Progenitor cell of endocrine pancreas (in vitro differentiated cells): ENCODE results near the gene ENTHD1. TPM values are rescaled to one million over a fixed set of nuclear protein-coding genes. Genes with fewer than 3 reads are reported as not detected.
"Not testable (repeated sequence)": the region's sequence is repeated elsewhere in the genome, so short reads cannot be mapped to it uniquely, and the experiment has no call there.

Experiments
- DNase-seq: peaks from one replicate; pipeline ENCODE4 v3.0.0; 2021; ENCODE audit warnings: low spot score; ENCODE audit not compliant: unreplicated experiment
- H3K27ac Mint-ChIP-seq: 2 replicates; pipeline ENCODE4 v1.8.0; 2021; ENCODE audit warnings: mild to moderate bottlenecking, moderate library complexity, mixed read lengths
- H3K27me3 Mint-ChIP-seq: 2 replicates; pipeline ENCODE4 v1.8.0; 2021; ENCODE audit warnings: mixed read lengths
- H3K36me3 Mint-ChIP-seq: 2 replicates; pipeline ENCODE4 v1.8.0; 2022; ENCODE audit warnings: mixed read lengths; ENCODE audit not compliant: insufficient read depth
- H3K4me1 Mint-ChIP-seq: 2 replicates; pipeline ENCODE4 v1.8.0; 2021; ENCODE audit warnings: low read depth, mixed read lengths
- H3K4me3 Mint-ChIP-seq: 2 replicates; pipeline ENCODE4 v1.8.0; 2021; ENCODE audit warnings: low read depth, mild to moderate bottlenecking, moderate library complexity, mixed read lengths
- H3K9me3 Mint-ChIP-seq: 2 replicates; pipeline ENCODE4 v1.8.0; 2021; ENCODE audit warnings: low read depth, mixed read lengths
- total RNA-seq: library from RNA; stranded (reverse); gene quantifications from 2 replicates; pipeline ENCODE4 v1.2.1, GENCODE V29; 2021
- TF ChIP-seq, protein P1 (sequence below): fragments of 200-600 bp; sonication (generic); IDR thresholded peaks from one replicate; pipeline ENCODE4 v1.5.0; 2021; ENCODE audit warnings: antibody characterized with exemption, mild to moderate bottlenecking; ENCODE audit not compliant: unreplicated experiment

ENTHD1 gene
- total RNA-seq, 1 donor from 2014 or later: not detected

DNA sequence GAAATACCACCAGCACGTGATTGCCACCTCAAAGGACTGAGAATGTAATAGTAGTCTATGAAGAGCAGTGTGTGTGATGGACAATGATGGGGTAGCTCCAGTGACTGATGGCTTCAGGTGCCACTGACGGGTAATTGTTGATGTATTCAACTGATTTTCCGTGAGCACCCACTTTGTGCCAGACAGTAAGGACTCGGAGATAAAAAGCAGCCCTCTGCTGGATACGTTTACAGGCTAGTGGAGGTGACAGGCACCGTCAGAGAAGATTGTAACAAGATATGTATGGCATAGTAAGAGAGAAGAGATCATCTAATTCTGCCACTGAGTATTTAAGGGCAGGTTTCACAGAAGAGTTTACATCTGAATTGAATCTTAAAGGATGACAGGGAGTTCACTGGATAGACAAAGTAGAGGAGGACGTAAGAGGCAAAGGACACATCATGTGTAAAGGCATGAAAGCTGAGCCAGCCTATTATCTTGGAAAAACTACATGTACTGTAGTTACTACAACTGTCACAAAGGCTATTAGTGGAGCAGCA lies 1.1 kb upstream of the ENTHD1 start:
- no peaks in the 10 kb centered on the region for H3K9me3 Mint-ChIP-seq
- H3K27me3 Mint-ChIP-seq: peaks cover 8% of the 10 kb centered on the region
- no peaks in the 10 kb centered on the region for H3K4me1 Mint-ChIP-seq
- no peaks in the 10 kb centered on the region for H3K36me3 Mint-ChIP-seq
- no peak overlapping the region for H3K4me3 Mint-ChIP-seq
- TF ChIP-seq, protein P1, sequence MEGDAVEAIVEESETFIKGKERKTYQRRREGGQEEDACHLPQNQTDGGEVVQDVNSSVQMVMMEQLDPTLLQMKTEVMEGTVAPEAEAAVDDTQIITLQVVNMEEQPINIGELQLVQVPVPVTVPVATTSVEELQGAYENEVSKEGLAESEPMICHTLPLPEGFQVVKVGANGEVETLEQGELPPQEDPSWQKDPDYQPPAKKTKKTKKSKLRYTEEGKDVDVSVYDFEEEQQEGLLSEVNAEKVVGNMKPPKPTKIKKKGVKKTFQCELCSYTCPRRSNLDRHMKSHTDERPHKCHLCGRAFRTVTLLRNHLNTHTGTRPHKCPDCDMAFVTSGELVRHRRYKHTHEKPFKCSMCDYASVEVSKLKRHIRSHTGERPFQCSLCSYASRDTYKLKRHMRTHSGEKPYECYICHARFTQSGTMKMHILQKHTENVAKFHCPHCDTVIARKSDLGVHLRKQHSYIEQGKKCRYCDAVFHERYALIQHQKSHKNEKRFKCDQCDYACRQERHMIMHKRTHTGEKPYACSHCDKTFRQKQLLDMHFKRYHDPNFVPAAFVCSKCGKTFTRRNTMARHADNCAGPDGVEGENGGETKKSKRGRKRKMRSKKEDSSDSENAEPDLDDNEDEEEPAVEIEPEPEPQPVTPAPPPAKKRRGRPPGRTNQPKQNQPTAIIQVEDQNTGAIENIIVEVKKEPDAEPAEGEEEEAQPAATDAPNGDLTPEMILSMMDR: no peak
- no peak overlapping the region for H3K27ac Mint-ChIP-seq
- DNase-seq: no peak

DNA sequence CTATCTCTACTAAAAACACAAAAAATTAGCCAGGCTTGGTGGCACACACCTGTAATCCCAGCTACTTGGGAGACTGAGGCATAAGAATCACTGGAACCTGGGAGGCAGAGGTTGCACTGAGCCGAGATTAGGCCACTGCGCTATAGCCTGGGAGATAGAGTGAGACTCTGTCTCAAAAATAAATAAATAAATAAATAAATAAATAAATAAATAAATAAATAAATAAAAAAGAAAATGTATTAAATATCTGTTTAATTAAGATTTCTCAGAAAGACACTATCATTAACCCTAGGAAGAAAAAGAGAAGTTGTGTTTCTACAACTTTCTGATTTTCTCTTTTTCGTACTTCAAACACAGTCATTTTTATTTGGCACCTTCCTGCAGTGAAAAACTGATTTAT lies 3.6 kb downstream of the ENTHD1 start:
- H3K4me3 Mint-ChIP-seq, H3K9me3 Mint-ChIP-seq, H3K36me3 Mint-ChIP-seq, DNase-seq, H3K27me3 Mint-ChIP-seq, H3K27ac Mint-ChIP-seq, H3K4me1 Mint-ChIP-seq: not testable (repeated sequence)

DNA sequence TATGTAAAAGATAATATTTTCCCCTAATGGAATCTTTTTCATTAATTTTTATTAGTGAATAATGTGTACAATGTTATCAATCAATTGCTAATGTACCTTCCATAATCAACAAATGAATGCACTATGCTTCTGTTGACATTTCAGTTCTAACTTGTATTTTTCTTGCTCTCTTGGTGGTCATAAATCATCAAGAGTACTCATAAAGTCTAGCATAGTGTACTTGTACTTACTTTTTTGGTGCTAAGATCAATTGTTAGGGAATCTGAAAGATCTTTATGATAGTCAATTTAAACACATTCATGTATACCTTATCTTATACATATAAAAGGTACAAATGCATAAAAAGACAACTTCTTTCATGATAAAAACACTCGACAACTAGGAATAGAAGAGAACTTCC lies 10.5 kb downstream of the ENTHD1 start:
- no peak for DNase-seq
- Mint-ChIP-seq H3K4me1 (no peaks in the 10 kb centered on the region), H3K36me3 (no peaks in the 10 kb centered on the region), H3K9me3 (peaks cover 3% of the 10 kb centered on the region), H3K4me3 (no peak overlapping the region), H3K27me3 (peaks cover 9% of the 10 kb centered on the region), H3K27ac (no peak overlapping the region)
- TF ChIP-seq, protein P1: no peak

DNA sequence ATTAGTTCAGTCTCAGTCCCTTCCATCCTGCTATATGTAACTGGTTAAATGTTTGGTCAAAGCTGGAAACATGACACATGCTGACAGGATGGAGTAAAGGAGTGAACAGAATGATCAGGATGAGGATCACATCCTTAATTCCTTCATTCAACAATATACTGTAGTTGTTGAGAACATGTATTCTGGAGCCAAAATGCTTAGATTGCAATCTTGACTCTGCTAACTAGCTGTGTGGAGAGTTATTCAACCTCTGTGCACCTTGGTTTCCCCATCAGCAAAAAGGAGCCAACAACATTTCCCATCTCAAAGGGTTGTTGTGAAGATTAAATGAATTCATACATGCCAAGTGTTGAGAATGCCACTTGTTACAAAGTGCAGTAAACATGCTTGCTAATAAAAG lies 12.8 kb downstream of the ENTHD1 start:
- peaks cover 3% of the 10 kb centered on the region for H3K9me3 Mint-ChIP-seq
- no peak for DNase-seq
- no peak overlapping the region for H3K27ac Mint-ChIP-seq
- TF ChIP-seq, protein P1: no peak
- no peaks in the 10 kb centered on the region for H3K36me3 Mint-ChIP-seq
- H3K27me3 Mint-ChIP-seq: peaks cover 3% of the 10 kb centered on the region
- H3K4me1 Mint-ChIP-seq: no peaks in the 10 kb centered on the region
- H3K4me3 Mint-ChIP-seq: no peak overlapping the region

DNA sequence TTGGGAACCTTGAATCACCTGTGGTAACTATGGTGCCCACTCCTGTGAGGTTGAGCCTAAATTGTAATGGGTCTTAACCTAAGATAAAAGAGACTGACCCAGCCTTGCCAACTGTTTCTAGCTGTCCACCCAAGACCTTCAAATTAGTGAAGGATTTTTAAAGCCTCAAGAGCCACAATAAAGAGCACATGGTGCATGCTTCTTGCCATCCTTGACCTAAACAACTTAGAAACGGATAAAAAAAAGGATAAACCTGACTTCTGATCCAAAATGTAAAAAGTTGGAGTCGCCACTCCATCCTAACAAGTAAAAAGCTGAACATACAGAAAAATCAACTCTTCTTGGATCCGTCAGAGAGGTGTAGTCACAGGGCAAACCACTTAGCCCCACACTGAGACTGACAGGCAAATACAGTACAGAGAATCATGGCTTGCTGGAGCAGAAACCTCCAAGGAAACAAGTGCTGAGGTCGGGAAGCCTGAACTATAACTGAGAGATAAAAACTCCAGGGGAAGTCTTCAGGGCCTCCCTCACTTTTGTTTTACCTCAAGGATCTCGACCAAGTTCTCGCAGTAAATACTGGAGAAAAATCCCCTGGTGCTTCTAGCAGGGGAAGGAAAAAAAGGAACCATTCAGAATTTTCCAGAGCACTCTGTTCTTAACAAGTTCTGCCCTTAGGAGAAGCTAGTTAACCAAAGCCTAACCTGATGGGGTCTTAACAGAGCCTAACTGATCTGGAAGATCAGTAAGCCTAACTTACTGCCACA lies 16.3 kb downstream of the ENTHD1 start:
- no peak overlapping the region for H3K27ac Mint-ChIP-seq
- no peak overlapping the region for H3K4me3 Mint-ChIP-seq
- peaks cover 6% of the 10 kb centered on the region for H3K27me3 Mint-ChIP-seq
- no peaks in the 10 kb centered on the region for H3K4me1 Mint-ChIP-seq
- no peak for DNase-seq
- H3K36me3 Mint-ChIP-seq: no peaks in the 10 kb centered on the region
- TF ChIP-seq, protein P1: no peak
- no peaks in the 10 kb centered on the region for H3K9me3 Mint-ChIP-seq

- H3K4me1 Mint-ChIP-seq, H3K4me3 Mint-ChIP-seq, H3K27me3 Mint-ChIP-seq, DNase-seq, H3K36me3 Mint-ChIP-seq, H3K9me3 Mint-ChIP-seq, H3K27ac Mint-ChIP-seq: not testable (repeated sequence)
These were observed 18.2 kb downstream of the ENTHD1 start for GRCh38 chr22:39875176-39875885.
